ENCODE results near the gene ZNF277.

DNA sequence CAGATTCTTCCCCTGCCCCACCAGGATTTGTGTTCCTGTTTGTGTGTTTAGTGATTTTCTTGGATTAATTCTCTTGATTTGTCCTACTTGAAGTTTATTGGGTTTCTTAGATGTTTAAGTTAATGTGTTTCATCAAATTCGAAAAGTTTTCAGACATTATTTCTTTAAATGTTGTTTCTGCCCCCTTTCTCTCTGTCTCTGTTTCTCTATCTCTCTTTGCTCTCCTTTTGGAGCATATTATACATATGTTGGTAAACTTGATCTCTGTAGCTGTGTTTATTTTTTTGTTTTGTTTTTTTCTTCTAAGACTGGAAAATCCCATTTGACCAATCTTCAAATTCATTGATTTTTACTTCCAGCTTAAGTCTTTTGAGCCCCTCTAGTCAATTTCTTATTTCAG lies 115.6 kb downstream of the ZNF277 start:
- TF ChIP-seq, protein P1, sequence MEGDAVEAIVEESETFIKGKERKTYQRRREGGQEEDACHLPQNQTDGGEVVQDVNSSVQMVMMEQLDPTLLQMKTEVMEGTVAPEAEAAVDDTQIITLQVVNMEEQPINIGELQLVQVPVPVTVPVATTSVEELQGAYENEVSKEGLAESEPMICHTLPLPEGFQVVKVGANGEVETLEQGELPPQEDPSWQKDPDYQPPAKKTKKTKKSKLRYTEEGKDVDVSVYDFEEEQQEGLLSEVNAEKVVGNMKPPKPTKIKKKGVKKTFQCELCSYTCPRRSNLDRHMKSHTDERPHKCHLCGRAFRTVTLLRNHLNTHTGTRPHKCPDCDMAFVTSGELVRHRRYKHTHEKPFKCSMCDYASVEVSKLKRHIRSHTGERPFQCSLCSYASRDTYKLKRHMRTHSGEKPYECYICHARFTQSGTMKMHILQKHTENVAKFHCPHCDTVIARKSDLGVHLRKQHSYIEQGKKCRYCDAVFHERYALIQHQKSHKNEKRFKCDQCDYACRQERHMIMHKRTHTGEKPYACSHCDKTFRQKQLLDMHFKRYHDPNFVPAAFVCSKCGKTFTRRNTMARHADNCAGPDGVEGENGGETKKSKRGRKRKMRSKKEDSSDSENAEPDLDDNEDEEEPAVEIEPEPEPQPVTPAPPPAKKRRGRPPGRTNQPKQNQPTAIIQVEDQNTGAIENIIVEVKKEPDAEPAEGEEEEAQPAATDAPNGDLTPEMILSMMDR (IDR thresholded peaks at IDR 0.05), result no peak
- TF ChIP-seq POLR2A (IDR thresholded peaks at IDR 0.05) (no peak), EP300 (IDR thresholded peaks at IDR 0.05) (no peak), POLR2AphosphoS5 (IDR thresholded peaks at IDR 0.05) (no peak)
